Ovary (tissue), 10 donors: Measurements from ENCODE around the gene TTPAL. TPM values are rescaled to one million over a fixed set of nuclear protein-coding genes. Genes with fewer than 3 reads are reported as not detected.

Experiments used
- DNase-seq, 5 donors: peaks; one replicate each; pipeline ENCODE4 v3.0.0-alpha.2; 2019 to 2020
- H3K27ac ChIP-seq, 2 donors: fragments of 200-600 bp; one replicate each; pipeline versions ENCODE4 v1.5.1 to v1.8.0; 2019 to 2022
- H3K27me3 ChIP-seq: fragments of 200-600 bp; one replicate; pipeline ENCODE4 v1.8.0; 2022
- H3K36me3 ChIP-seq: fragments of 200-600 bp; sonication (generic); one replicate; pipeline ENCODE4 v1.5.1; 2019
- H3K4me1 ChIP-seq: one replicate; pipeline ENCODE4 v1.8.1; 2013; ENCODE audit warnings: mild to moderate bottlenecking, moderate library complexity; ENCODE audit not compliant: insufficient read depth
- H3K4me3 ChIP-seq: fragments of 200-600 bp; sonication (generic); one replicate; pipeline ENCODE4 v1.5.1; 2017
- H3K9me3 ChIP-seq, 2 donors: fragments of 200-600 bp in 1 of 2; sonication (generic) in 1 of 2; one replicate each; pipeline versions ENCODE4 v1.5.1 to v1.8.1; 2013 to 2019; ENCODE audit warnings: mild to moderate bottlenecking in 1 of 2, moderate library complexity in 1 of 2
- EP300 ChIP-seq: sonication (generic); formaldehyde crosslinking; IDR thresholded peaks from one replicate; pipeline ENCODE4 v1.6.1; 2017; ENCODE audit warnings: antibody characterized with exemption
- POLR2A ChIP-seq: fragments of 450-650 bp; IDR thresholded peaks from one replicate; pipeline ENCODE4 v1.6.1; 2017; ENCODE audit warnings: antibody characterized with exemption, mild to moderate bottlenecking, moderate library complexity
- WGBS, 3 donors: extraction: QIAGEN DNeasy Blood & Tissue Kit in 1 of 3; methylation state at CpG; one replicate each; pipeline versions ENCODE4 v1.1.5 to v1.1.7; 2013 to 2017; 5-methylcytosine and 5-hydroxymethylcytosine counted together
- intact Hi-C, 4 donors: fragments of 100-400 bp; cut with DNase I; formaldehyde crosslinking; loops; one replicate each; pipeline versions ENCODE4 v1.11.0 to v1.15.1; 2022 to 2023
- long read RNA-seq, 3 donors: library from polyadenylated mRNA in 2 of 3; unstranded in 2 of 3; transcript quantifications; one replicate each; pipeline ENCODE4 v2.0.0 and lab custom pipeline, GENCODE V29; 2021 to 2026
- polyA plus RNA-seq, 2 donors: library from polyadenylated mRNA; stranded (reverse); fragments of 200-250 nt in 1 of 2; fragments of 350-450 nt in 1 of 2; fragmentation: Illumina TruSeq in 1 of 2; extraction: RNeasy Lipid Tissue Mini Kit (QIAGEN cat#74804) in 1 of 2; gene quantifications; one replicate each; pipeline ENCODE4 v1.2.3, GENCODE V29; 2013 to 2014
- total RNA-seq, 7 donors: library from RNA; depleted of rRNA in 2 of 7; stranded (reverse); fragments of >200 nt in 2 of 7; fragmentation: NEBNext Ultra II Directional in 3 of 7; extraction: Animal tissue kit (Norgen Biotek cat#: 25700) in 3 of 7; gene quantifications; one replicate each; pipeline versions ENCODE4 v1.1.0 to v1.2.4, GENCODE V29; 2016 to 2023
- TF ChIP-seq, protein P1 (sequence below), 3 donors: fragments of 450-650 bp in 2 of 3; fragments of 200-600 bp in 1 of 3; IDR thresholded peaks; one replicate each; pipeline versions ENCODE4 v1.5.1 to v1.8.0; 2016 to 2022; ENCODE audit warnings: antibody characterized with exemption in 3 of 3, mild to moderate bottlenecking in 1 of 3
- donor health status: DM: no; HTN: no; CAD: no; lungs with moderate emphysema.
- donor health status: DM: no; HTN: no; CAD: no.
- donor health status: Bipolar disorder and iron deficiency.
- donor health status: DM: yes; HTN: yes; CAD: no.
- donor health status: DM: no; HTN: no; CAD: no.
- donor health status: DM: yes; HTN: yes; CAD: no.

Gene TTPAL, protein sequence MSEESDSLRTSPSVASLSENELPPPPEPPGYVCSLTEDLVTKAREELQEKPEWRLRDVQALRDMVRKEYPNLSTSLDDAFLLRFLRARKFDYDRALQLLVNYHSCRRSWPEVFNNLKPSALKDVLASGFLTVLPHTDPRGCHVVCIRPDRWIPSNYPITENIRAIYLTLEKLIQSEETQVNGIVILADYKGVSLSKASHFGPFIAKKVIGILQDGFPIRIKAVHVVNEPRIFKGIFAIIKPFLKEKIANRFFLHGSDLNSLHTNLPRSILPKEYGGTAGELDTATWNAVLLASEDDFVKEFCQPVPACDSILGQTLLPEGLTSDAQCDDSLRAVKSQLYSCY
- total RNA-seq (10 to 100 TPM in 6 of 7 donors, 1 to 10 TPM in 1; 5.6 to 25.1 (median 12.4) TPM), polyA plus RNA-seq (1 to 10 TPM; 3.1 to 7.4 TPM)
- long read RNA-seq, donor 1, full-length matches to known transcripts: 4 of 14 reads
- long read RNA-seq, donor 1, partial matches to known transcripts: 6 of 14 reads
- long read RNA-seq, donor 1, other reads (novel, unspliced or antisense): 4 of 14 reads
- long read RNA-seq, donor 2, full-length matches to known transcripts: 3 of 224 reads
- long read RNA-seq, donor 2, partial matches to known transcripts: 132 of 224 reads
- long read RNA-seq, donor 2, other reads (novel, unspliced or antisense): 89 of 224 reads
- long read RNA-seq, donor 3, full-length matches to known transcripts: 6 of 14 reads
- long read RNA-seq, donor 3, partial matches to known transcripts: 3 of 14 reads
- long read RNA-seq, donor 3, other reads (novel, unspliced or antisense): 5 of 14 reads

DNA sequence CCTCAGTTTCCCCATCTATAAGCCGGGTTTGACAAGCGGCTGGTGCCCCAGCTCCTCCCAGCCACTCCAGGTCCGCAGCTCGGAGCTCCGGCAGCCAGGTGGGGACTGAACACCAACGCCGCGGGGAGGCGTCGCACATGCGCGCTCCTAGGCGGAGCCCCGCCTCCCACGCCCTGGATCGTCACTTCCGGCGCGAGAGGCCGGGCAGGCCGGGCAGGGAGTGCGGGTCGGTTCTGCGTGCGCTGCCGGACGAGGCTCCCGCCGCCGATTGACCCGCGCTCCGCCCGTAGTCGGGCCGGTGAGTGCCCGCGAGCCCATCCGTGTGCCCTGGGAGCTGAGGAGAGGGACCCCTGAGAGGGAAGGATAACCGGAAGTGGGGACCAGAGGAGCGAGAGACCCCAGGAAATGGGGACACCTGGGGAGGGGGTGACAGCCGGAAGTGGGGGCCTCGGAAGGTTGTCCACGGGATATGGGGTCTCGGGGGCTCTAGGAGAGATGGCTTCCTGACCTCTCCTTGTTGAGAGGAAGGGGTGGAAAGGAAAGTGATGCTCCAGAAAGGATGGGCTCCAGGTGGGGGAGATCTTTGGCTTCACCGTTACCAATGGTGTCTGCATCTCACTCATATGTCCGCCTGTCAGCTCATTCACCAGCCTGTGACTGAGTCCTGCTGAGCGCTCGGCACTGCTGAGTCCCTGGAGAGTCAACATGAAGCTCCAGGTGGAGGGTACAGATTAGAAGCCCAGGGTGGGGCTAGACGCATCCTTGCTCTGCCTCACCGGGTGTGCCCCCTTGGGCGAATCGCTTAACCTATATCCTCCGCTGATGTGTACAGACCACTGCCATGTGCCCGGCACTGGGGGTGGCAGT lies at the start of gene TTPAL:
TTPAL (plus strand) TSS at position 181 of the 867 bp plus-strand sequence. CDS start 4,126 bp downstream, outside the sequence.
- WGBS, 3 donors: 2 to 3% (median 2%) methylated on average over 55 of the region's 55 CpGs
- H3K9me3 ChIP-seq: no peaks in the 10 kb centered on the region
- intact Hi-C loops: loop anchor here (1.0 to 10.0 kb wide), 3 partner anchors 134 to 139 kb away; no protein-coding TSS in a partner anchor
- TF ChIP-seq POLR2A (peak; percentile 100), EP300 (no peak)
- TF ChIP-seq, protein P1, sequence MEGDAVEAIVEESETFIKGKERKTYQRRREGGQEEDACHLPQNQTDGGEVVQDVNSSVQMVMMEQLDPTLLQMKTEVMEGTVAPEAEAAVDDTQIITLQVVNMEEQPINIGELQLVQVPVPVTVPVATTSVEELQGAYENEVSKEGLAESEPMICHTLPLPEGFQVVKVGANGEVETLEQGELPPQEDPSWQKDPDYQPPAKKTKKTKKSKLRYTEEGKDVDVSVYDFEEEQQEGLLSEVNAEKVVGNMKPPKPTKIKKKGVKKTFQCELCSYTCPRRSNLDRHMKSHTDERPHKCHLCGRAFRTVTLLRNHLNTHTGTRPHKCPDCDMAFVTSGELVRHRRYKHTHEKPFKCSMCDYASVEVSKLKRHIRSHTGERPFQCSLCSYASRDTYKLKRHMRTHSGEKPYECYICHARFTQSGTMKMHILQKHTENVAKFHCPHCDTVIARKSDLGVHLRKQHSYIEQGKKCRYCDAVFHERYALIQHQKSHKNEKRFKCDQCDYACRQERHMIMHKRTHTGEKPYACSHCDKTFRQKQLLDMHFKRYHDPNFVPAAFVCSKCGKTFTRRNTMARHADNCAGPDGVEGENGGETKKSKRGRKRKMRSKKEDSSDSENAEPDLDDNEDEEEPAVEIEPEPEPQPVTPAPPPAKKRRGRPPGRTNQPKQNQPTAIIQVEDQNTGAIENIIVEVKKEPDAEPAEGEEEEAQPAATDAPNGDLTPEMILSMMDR (IDR thresholded peaks at IDR 0.05): peak; percentile 27 to 68 (median 56)
- peak; percentile 89 to 95 (median 92) for DNase-seq
- no peaks in the 10 kb centered on the region for H3K36me3 ChIP-seq
- no peaks in the 10 kb centered on the region for H3K27me3 ChIP-seq
- peak within 1 kb of the TSS; percentile 80 to 91 for H3K27ac ChIP-seq
- peak within 1 kb of the TSS; percentile 50 for H3K4me3 ChIP-seq
- H3K4me1 ChIP-seq: peaks cover 6% of the 10 kb centered on the region

DNA sequence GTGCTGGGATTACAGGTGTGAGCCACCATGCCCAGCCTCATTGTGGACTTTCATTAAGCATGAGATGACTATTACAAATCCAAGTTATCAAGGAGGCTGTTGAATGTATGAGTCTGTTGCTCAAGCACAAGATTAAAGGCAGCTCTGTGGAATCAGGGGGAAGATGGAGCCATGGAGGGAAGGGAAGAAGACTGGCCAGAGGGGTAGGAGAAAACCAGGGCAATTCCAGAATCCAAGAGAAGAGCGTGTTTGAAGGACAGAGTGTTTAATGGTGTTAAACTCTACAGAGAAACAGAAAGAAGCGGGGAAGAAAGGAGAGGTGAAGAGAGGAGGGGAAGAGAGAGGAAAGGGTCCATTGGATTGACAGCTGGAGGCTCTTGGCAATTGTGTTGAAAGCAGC lies 49.8 kb upstream of the TTPAL start:
- Histone ChIP-seq H3K9me3 (no peaks in the 10 kb centered on the region), H3K36me3 (no peaks in the 10 kb centered on the region), H3K4me1 (no peaks in the 10 kb centered on the region), H3K27me3 (no peaks in the 10 kb centered on the region), H3K27ac (no peak overlapping the region), H3K4me3 (no peak overlapping the region)
- no peak for TF ChIP-seq POLR2A
- TF ChIP-seq, protein P1 (IDR thresholded peaks at IDR 0.05): no peak
- no peak for TF ChIP-seq EP300
- intact Hi-C loops: no loop called here
- DNase-seq: no peak
- 91 to 96% (median 94%) methylated on average over 2 of the region's 2 CpGs for WGBS, 3 donors

DNA sequence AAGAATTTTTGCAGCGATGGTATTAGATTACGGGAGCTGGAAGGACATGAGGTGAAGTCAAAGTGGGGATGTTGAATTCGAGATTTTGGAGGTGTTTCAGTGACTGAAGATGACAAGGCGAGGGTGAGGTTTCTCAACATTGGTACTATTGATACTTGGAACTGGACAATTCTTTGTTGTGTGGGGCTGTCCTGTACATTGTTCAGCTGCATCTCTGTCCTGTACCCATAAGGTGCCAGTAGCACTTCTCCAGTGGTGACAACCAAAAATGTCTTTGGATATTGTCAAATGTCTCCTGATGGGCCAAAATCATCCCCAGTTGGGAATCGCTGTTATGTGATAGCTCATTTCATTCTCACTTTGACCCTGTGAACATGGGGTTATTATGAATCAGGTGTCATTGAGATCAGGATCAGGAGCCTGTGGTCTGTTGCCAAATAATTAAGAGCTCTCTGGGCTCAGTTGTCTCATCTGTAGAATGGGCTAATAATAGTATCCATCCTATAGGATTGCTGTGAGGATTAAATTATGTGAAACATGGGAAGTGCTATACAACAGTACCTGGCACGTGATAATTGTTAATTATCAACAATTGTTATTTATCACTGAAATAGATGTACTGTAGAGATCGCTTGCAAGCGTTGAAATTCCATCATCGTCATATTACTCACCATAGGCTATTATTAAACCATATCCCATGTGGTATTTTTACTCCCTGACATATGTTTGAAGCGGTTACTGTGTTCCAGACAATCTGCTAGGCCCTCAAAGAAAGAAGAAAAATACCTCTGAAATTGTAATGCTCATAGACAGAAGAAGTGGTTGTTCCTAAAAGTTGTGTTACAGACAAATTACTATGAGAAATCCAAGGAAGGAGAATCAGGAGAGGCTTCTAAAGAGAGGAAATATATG lies 48.5 kb upstream of the TTPAL start:
- no peak for DNase-seq
- H3K27ac ChIP-seq: no peak overlapping the region
- intact Hi-C loops: no loop called here
- peaks cover 4% of the 10 kb centered on the region for H3K4me1 ChIP-seq
- no peaks in the 10 kb centered on the region for H3K9me3 ChIP-seq
- no peak overlapping the region for H3K4me3 ChIP-seq
- TF ChIP-seq POLR2A: no peak
- TF ChIP-seq EP300: no peak
- TF ChIP-seq, protein P1 (IDR thresholded peaks at IDR 0.05): no peak
- H3K36me3 ChIP-seq: no peaks in the 10 kb centered on the region
- 86 to 89% (median 88%) methylated on average over 10 of the region's 10 CpGs for WGBS, 3 donors
- H3K27me3 ChIP-seq: no peaks in the 10 kb centered on the region
